ENCODE data around the gene ISYNA1. TPM values are rescaled to one million over a fixed set of nuclear protein-coding genes. Genes with fewer than 3 reads are reported as not detected.

The ISYNA1 gene
- total and polyA plus RNA-seq, 2 of the 8 experiments (the other 6 are each of a cell fraction or from before 2014, with no cell fraction given), result 207 to 264 TPM

DNA sequence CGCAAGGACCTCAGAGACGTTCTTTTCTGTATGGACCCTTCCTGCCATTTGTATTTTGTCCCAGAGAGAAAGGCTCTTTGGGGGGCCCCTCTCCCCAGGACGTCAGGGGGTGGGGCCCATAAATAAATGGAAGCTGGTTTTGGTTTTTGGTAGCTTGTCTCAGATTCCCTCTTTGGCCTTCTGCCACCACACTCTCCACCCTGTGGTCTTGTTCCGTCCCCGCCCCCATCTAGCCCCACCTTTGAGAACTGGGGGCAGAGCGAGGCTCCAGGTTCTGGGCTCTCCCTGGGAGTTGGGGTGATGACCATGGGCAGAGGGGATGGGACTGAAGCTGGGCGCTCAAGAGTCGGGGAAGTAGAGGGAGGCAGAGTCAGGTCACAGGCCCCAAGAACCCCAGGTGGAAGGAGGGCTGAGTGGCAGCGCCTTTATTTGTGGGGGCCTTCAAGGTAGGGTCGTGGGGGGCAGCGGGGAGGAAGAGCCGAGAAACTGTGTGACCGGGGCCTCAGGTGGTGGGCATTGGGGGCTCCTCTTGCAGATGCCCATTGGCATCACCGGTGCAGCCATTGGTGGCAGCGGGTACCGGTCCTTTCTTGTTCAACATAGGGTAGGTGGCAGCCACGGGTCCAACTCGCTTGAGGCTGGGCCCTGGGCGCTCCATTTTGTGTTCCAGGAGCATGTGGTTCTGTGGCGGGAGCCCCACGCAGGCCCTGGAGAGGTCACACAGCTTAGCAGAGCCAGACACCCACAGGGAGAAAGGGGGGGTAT lies 3.3 kb downstream of the ISYNA1 start (continued):
- TF ChIP-seq, protein P1, sequence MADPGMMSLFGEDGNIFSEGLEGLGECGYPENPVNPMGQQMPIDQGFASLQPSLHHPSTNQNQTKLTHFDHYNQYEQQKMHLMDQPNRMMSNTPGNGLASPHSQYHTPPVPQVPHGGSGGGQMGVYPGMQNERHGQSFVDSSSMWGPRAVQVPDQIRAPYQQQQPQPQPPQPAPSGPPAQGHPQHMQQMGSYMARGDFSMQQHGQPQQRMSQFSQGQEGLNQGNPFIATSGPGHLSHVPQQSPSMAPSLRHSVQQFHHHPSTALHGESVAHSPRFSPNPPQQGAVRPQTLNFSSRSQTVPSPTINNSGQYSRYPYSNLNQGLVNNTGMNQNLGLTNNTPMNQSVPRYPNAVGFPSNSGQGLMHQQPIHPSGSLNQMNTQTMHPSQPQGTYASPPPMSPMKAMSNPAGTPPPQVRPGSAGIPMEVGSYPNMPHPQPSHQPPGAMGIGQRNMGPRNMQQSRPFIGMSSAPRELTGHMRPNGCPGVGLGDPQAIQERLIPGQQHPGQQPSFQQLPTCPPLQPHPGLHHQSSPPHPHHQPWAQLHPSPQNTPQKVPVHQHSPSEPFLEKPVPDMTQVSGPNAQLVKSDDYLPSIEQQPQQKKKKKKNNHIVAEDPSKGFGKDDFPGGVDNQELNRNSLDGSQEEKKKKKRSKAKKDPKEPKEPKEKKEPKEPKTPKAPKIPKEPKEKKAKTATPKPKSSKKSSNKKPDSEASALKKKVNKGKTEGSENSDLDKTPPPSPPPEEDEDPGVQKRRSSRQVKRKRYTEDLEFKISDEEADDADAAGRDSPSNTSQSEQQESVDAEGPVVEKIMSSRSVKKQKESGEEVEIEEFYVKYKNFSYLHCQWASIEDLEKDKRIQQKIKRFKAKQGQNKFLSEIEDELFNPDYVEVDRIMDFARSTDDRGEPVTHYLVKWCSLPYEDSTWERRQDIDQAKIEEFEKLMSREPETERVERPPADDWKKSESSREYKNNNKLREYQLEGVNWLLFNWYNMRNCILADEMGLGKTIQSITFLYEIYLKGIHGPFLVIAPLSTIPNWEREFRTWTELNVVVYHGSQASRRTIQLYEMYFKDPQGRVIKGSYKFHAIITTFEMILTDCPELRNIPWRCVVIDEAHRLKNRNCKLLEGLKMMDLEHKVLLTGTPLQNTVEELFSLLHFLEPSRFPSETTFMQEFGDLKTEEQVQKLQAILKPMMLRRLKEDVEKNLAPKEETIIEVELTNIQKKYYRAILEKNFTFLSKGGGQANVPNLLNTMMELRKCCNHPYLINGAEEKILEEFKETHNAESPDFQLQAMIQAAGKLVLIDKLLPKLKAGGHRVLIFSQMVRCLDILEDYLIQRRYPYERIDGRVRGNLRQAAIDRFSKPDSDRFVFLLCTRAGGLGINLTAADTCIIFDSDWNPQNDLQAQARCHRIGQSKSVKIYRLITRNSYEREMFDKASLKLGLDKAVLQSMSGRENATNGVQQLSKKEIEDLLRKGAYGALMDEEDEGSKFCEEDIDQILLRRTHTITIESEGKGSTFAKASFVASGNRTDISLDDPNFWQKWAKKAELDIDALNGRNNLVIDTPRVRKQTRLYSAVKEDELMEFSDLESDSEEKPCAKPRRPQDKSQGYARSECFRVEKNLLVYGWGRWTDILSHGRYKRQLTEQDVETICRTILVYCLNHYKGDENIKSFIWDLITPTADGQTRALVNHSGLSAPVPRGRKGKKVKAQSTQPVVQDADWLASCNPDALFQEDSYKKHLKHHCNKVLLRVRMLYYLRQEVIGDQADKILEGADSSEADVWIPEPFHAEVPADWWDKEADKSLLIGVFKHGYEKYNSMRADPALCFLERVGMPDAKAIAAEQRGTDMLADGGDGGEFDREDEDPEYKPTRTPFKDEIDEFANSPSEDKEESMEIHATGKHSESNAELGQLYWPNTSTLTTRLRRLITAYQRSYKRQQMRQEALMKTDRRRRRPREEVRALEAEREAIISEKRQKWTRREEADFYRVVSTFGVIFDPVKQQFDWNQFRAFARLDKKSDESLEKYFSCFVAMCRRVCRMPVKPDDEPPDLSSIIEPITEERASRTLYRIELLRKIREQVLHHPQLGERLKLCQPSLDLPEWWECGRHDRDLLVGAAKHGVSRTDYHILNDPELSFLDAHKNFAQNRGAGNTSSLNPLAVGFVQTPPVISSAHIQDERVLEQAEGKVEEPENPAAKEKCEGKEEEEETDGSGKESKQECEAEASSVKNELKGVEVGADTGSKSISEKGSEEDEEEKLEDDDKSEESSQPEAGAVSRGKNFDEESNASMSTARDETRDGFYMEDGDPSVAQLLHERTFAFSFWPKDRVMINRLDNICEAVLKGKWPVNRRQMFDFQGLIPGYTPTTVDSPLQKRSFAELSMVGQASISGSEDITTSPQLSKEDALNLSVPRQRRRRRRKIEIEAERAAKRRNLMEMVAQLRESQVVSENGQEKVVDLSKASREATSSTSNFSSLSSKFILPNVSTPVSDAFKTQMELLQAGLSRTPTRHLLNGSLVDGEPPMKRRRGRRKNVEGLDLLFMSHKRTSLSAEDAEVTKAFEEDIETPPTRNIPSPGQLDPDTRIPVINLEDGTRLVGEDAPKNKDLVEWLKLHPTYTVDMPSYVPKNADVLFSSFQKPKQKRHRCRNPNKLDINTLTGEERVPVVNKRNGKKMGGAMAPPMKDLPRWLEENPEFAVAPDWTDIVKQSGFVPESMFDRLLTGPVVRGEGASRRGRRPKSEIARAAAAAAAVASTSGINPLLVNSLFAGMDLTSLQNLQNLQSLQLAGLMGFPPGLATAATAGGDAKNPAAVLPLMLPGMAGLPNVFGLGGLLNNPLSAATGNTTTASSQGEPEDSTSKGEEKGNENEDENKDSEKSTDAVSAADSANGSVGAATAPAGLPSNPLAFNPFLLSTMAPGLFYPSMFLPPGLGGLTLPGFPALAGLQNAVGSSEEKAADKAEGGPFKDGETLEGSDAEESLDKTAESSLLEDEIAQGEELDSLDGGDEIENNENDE (IDR thresholded peaks at IDR 0.05; ENCODE audit: insufficient replicate concordance, low read length), result no peak
- TF ChIP-seq SP1 (IDR thresholded peaks at IDR 0.05; ENCODE audit: low read depth, low read length) (no peak), EZH2 (IDR thresholded peaks at IDR 0.05; ENCODE audit: low read depth, low read length, severe bottlenecking) (no peak), JUND (IDR thresholded peaks at IDR 0.05; ENCODE audit: low read length) (no peak)
